ENCODE data around the gene TRAM2. TPM values are rescaled to one million over a fixed set of nuclear protein-coding genes. Genes with fewer than 3 reads are reported as not detected.

Gene TRAM2
- total and polyA plus RNA-seq, 2 donors (not counting 3 experiments of a cell fraction or from before 2014, with no cell fraction given) = 85.7 to 98.6 TPM

DNA sequence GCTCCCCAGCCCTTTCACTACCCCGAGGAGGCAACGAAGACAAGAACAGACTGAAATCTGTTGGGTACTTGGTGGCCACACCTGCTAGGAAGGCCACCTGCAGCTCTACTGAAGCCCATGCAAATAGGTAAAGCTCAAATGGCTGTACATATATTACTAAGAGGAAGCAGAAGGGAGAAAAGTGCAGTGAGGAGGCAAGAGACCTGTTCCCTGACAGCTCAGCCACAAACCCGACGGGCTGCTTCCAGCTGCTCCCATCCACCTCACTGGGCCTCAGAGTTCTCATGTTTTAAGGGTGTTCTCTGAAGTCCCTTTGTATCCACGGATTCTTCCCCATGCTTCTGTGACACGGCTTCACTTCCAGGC lies 24.6 kb downstream of the TRAM2 start:
- H3K4me2 ChIP-seq (ENCODE audit: insufficient read depth, low read length) = peak overlapping the region; percentile 10
- no TSS peak for BruUV-seq (replicated peaks)
- H3K27me3 ChIP-seq (ENCODE audit: control insufficient read depth in 2 of 2, insufficient read depth in 2 of 2, low read length in 2 of 2) = no peaks in the 10 kb centered on the region
- peak overlapping the region; percentile 66 for H3K9ac ChIP-seq (replicated peaks; ENCODE audit: extremely low read depth, insufficient read depth, low read length)
- DNase-seq (ENCODE audit: low read depth, low spot score) (no peak), FAIRE-seq (no peak)
- peaks cover 82% of the 10 kb centered on the region for H3K79me2 ChIP-seq (ENCODE audit: control insufficient read depth, insufficient read depth, low read length)
- peaks cover 55% of the 10 kb centered on the region for H3K4me1 ChIP-seq (ENCODE audit: control insufficient read depth, extremely low read depth, insufficient read depth, low read length)
- no peaks in the 10 kb centered on the region for H3K9me1 ChIP-seq (replicated peaks; ENCODE audit: control insufficient read depth, extremely low read depth, insufficient read depth, low read length)
- H3K36me3 ChIP-seq (ENCODE audit: control insufficient read depth in 2 of 2, extremely low read depth in 1 of 2, insufficient read depth in 2 of 2, low read length in 2 of 2) = no peaks in the 10 kb centered on the region
- dilution Hi-C loops (cut with MboI; ENCODE audit: extremely low pct_ligation_motif_present, low sequenced_read_pairs) (no loop called here), intact Hi-C loops (cut with micrococcal nuclease) (no loop called here)
- H3K9me3 ChIP-seq (replicated peaks; ENCODE audit: control insufficient read depth, insufficient read depth, low read length) = no peaks in the 10 kb centered on the region
- H3K27ac ChIP-seq (ENCODE audit: insufficient read depth, low read depth, low read length) = peak overlapping the region; percentile 82
- ChIA-PET POLR2A (interaction anchor here (0.7 kb wide), 1 partner anchor 19 kb away, joined by 5 read pairs; no protein-coding TSS in a partner anchor), CTCF (interaction anchor here (1.0 to 4.2 kb wide), 14 partner anchors 15 to 145 kb away, joined by 3 to 27 read pairs (median 5); no protein-coding TSS in a partner anchor)
- H2AFZ ChIP-seq (ENCODE audit: low read depth, low read length) = no peak overlapping the region
- TF ChIP-seq POLR2AphosphoS5 (IDR thresholded peaks at IDR 0.05; ENCODE audit: insufficient read depth, low read depth, low read length) = no peak
- TF ChIP-seq EZH2 (IDR thresholded peaks at IDR 0.05; ENCODE audit: borderline replicate concordance, low read depth, low read length, severe bottlenecking) = no peak
- TF ChIP-seq POLR2A (IDR thresholded peaks at IDR 0.05; ENCODE audit: low read depth, low read length) = no peak
- no peak for TF ChIP-seq JUN (IDR thresholded peaks at IDR 0.05; ENCODE audit: borderline replicate concordance, insufficient read depth, insufficient read length, low read depth)
- no peak for TF ChIP-seq GATA2 (IDR thresholded peaks at IDR 0.05; ENCODE audit: insufficient read depth, insufficient read length, low read depth, low read length)
- TF ChIP-seq, protein P1, sequence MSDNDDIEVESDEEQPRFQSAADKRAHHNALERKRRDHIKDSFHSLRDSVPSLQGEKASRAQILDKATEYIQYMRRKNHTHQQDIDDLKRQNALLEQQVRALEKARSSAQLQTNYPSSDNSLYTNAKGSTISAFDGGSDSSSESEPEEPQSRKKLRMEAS (IDR thresholded peaks at IDR 0.05; ENCODE audit: insufficient read depth, insufficient read length) = no peak
- H3K4me3 ChIP-seq (replicated peaks in 1 of 3; ENCODE audit: insufficient read depth in 1 of 3, low read depth in 1 of 3, low read length in 3 of 3) = no peak overlapping the region
- no peaks in the 10 kb centered on the region for H4K20me1 ChIP-seq (replicated peaks; ENCODE audit: control insufficient read depth, extremely low read depth, insufficient read depth, low read length)

Measured in endothelial cell of umbilical vein (primary cell).